RWPE1 (cell line): ENCODE data around the gene ATP5F1A.

ENCODE experiments used
- CTCF ChIA-PET: fragments of 350-600 bp; sonication (Branson Sonifier 250); formaldehyde crosslinking; extraction: SDS; loops from one replicate; lab custom pipeline; 2021; lab: Yijun Ruan, JAX
- POLR2A ChIA-PET: fragments of 400-600 bp; formaldehyde crosslinking; extraction: SDS; loops from one replicate; lab custom pipeline; 2020; ENCODE audit warnings: antibody characterized with exemption; ENCODE audit not compliant: low non-redundant PET; lab: Yijun Ruan, JAX
- DNase-seq: peaks from one replicate; pipeline ENCODE4 v3.0.0; 2012; ENCODE audit warnings: low spot score
- H3K27ac ChIP-seq: fragments of 450-650 bp; 2 replicates; pipeline ENCODE4 v1.5.1; 2017
- TF ChIP-seq, protein P1 (sequence below): fragments of 450-650 bp; conservative IDR thresholded peaks from 2 replicates; pipeline ENCODE4 v1.5.1; 2017; ENCODE audit warnings: low read depth, mild to moderate bottlenecking

The ATP5F1A gene

GRCh38 chr18:46079336-46079735 is 18.8 kb downstream of the ATP5F1A start:
- no peak overlapping the region for H3K27ac ChIP-seq
- TF ChIP-seq, protein P1, sequence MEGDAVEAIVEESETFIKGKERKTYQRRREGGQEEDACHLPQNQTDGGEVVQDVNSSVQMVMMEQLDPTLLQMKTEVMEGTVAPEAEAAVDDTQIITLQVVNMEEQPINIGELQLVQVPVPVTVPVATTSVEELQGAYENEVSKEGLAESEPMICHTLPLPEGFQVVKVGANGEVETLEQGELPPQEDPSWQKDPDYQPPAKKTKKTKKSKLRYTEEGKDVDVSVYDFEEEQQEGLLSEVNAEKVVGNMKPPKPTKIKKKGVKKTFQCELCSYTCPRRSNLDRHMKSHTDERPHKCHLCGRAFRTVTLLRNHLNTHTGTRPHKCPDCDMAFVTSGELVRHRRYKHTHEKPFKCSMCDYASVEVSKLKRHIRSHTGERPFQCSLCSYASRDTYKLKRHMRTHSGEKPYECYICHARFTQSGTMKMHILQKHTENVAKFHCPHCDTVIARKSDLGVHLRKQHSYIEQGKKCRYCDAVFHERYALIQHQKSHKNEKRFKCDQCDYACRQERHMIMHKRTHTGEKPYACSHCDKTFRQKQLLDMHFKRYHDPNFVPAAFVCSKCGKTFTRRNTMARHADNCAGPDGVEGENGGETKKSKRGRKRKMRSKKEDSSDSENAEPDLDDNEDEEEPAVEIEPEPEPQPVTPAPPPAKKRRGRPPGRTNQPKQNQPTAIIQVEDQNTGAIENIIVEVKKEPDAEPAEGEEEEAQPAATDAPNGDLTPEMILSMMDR: no peak
- ChIA-PET CTCF (no interaction called here), POLR2A (no interaction called here)
- DNase-seq: no peak

DNA sequence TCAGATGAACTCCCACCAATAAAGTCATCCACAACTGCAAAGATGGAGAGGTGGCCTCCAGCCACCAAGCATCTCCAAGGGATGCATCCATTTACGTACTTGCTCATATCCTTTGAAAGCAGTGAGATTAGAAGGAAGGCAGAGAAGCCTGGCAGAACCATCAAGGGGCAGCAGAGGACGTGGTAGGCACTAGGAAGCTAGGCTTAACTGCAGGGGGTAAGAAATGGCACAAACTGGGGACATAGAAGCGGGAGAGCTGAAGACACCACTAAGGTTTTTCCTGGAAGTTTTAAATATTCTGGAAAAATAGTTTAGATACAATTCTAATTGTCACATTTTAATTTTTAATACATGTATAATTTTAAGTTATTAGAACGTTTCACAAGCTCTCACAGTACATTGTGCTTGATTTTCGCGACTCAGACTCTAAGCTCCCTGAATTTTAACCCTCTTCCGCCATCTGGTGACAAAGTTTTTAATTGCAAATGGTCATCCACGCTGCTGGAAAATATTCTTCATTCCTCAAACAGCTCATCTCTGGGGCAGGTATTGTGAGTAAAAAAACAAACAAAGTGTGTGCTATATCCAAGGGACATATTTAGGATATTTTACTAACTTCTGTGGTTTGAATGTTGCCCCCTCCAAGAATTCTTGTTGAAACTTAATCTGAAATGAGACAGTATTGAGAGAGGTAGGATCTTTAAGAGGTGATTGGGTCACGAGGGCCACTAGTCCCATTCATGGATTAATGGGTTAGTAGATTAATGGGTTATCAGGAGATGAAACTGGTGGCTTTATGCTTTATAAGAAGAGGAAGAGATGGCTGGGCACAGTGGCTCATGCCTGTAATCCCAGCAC is 24.4 kb downstream of the ATP5F1A start:
- no peak for DNase-seq
- TF ChIP-seq, protein P1: peak; percentile 74
- POLR2A ChIA-PET: no interaction called here
- CTCF ChIA-PET: interaction anchor here (0.6 kb wide), 4 partner anchors 42 to 161 kb away, joined by 3 to 4 read pairs (median 3); no protein-coding TSS in a partner anchor
- no peak overlapping the region for H3K27ac ChIP-seq

DNA sequence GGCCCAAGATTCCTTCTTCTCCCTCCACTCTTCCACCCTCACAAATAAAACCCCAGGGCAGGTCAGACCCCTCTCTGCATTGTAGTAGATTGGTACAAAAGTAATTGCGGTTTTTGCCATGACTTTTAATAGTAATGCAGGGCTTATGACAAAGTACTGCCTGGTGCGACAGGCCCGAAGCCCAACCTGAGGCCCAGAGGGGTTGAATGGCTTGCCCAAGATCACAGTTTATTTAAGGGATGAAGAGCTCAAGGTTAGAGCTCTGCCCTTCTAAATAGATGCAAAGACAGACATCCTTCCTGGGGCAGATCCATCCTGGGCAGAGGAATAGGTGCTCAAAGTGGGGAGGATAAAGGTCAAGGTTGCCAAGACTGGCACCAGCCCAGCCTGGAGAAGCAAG is 25.1 kb downstream of the ATP5F1A start:
- ChIA-PET CTCF (interaction anchor here (0.7 to 0.8 kb wide), 2 partner anchors 84 to 177 kb away, joined by 3 to 4 read pairs; no protein-coding TSS in a partner anchor), POLR2A (no interaction called here)
- TF ChIP-seq, protein P1: no peak
- no peak for DNase-seq
- no peak overlapping the region for H3K27ac ChIP-seq

DNA sequence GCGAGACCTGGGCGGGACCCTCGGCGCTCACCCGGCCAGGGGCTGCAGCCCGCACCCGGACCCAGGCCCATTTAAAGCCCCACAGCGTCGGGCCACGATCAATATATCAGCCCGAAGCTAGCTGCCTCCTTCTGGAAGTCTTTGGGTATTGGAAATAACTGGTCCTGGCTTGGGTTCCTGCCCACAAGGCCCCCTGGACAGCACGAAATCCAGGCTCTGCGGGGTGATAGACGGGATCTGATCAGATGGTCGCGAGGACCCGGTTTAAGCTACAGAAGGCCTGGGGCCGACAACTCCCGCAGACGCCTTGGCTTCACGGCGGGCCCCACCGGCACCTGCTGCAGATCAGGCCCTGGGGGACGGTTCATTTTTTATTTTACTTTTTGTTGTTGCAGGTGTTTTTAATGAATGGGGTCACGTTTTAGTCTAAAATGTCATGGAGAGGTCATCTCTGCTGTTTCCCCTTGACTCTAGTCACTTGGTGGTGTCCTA is 25.7 kb downstream of the ATP5F1A start:
- CTCF ChIA-PET: interaction anchor here (0.7 to 0.8 kb wide), 2 partner anchors 83 to 177 kb away, joined by 3 to 4 read pairs; no protein-coding TSS in a partner anchor
- no peak for DNase-seq
- TF ChIP-seq, protein P1: no peak
- no peak overlapping the region for H3K27ac ChIP-seq
- POLR2A ChIA-PET: no interaction called here

- DNase-seq: peak; percentile 35
These were observed 26.3 kb downstream of the ATP5F1A start, which contains the start of gene PSTPIP2 for GRCh38 chr18:46071653-46072375. Gene PSTPIP2 (minus strand): TSS chr18:46072260. CDS start chr18:46072188, 72 bp downstream.

More at GRCh38 chr18:46071653-46072375, 26.3 kb downstream of the ATP5F1A start, which contains the start of gene PSTPIP2:
- TF ChIP-seq, protein P1: no peak
- ChIA-PET POLR2A (no interaction called here), CTCF (no interaction called here)
- H3K27ac ChIP-seq: peak within 1 kb of the TSS; percentile 58
